SK-MEL-5 (cell line): Measurements from ENCODE around the gene MTHFSD. TPM values are rescaled to one million over a fixed set of nuclear protein-coding genes. Genes with fewer than 3 reads are reported as not detected.

Experiments used
- DNase-seq: peaks from one replicate; pipeline ENCODE4 v3.0.0-alpha.2; 2016; ENCODE audit warnings: low read depth, low spot score
- in situ Hi-C: cut with HindIII; loops from 2 replicates; pipeline ENCODE4 v1.10.0; 2016; ENCODE audit warnings: low sequenced_read_pairs, high pct_unique_total_duplicates, low pct_unique_long_range_greater_than_20kb
- total RNA-seq: library from RNA; depleted of rRNA; stranded (reverse); fragments of >200 nt; shearing (Covaris generic); gene quantifications from 2 replicates; pipeline ENCODE4 v1.2.3, GENCODE V29; 2014

The MTHFSD gene
- total RNA-seq, 1 experiment from 2014 or later: 6.3 TPM

DNA sequence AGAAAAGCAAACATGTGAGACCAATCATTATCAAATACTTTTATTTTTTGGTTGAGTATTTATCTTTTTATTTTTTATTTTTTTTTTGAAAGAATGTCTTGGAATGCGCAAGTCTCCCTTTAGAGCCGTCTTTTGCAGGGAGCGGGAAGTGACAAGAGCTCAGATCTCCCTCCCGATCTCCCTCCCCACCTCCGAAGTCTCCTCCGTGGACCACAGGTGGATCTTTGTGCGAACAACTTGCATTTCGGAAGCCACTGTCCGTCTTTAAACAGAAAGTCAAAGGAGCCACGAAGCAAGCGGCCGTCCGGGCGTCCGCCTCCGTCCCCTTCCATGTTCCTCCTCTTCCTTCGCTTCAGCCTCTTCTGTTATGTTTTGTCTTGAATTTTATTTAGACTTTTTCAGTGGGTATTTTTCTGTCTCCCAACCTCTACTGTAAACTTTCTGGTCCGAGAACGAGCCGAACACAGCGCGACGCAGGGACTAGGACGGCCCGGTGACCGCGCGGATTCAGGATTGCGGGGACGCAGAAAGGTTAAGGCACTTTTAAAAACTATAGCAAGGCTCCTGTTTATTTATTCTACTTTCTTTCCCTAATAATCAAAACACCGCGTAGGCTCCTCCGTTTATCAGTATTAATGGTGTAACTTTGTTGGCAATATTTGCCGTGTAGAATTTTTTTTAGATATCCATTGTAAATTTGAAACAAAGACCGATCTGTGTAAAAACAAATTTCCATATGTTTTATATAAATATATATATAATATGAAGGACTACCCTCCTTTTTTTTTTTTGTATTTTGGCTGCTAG, 41.4 kb downstream of the MTHFSD start:
- in situ Hi-C loops: no loop called here

GRCh38 chr16:86512860-86513470, 42.1 kb downstream of the MTHFSD start:
- in situ Hi-C loops: no loop called here
- no peak for DNase-seq

More for the DNA sequence above, 41.4 kb downstream of the MTHFSD start:
- no peak for DNase-seq

- DNase-seq: no peak
- in situ Hi-C loops: no loop called here
Observed at GRCh38 chr16:86512301-86512859, 42.7 kb downstream of the MTHFSD start.

DNA sequence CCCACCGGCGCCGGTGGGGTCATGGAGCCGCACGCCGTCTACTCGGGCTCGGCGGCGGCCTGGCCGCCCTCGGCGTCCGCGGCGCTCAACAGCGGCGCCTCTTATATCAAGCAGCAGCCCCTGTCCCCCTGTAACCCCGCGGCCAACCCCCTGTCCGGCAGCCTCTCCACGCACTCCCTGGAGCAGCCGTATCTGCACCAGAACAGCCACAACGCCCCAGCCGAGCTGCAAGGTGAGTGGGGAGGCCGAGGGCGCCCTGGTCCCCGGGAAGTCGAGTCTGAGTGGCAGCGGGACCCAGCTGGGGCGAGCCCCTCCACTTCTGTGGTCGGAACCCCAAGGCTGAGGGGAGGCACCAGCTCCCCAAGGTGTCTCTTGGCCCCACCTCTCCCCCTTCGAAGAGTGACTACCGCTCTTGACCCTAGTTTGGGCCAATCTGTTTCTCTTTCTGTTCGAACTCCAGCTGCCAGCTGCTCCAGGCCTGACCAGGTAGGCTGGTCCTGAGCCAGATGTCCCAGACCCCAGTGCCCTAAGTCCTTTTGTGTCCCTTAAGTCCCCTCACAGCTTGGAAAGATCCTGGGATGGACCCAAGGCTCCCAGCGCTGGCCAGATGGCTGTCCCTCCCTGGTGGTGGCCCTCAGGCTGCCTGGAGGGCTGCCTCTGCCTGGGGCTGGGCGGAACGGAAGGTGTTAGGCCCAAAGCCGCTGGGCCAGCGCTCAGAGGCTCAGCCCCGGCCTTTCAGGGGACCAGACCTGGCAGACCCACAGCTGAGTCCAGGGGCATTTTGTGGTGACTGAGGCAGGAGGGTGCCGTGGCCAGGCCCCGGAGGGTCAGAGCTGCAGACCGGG, 43.5 kb downstream of the MTHFSD start:
- DNase-seq: no peak
- in situ Hi-C loops: no loop called here

GRCh38 chr16:86510465-86511261, 44.4 kb downstream of the MTHFSD start, which contains the start of gene FOXF1:
Gene FOXF1, plus strand, starts transcription at chr16:86510527. Its CDS starts 43 bp downstream, at chr16:86510570.
- no peak for DNase-seq
- in situ Hi-C loops: no loop called here

- DNase-seq: no peak
- in situ Hi-C loops: no loop called here
Observed at GRCh38 chr16:86509759-86510464, 45.1 kb downstream of the MTHFSD start.

GRCh38 chr16:86508947-86509758, 45.9 kb downstream of the MTHFSD start:
- in situ Hi-C loops: no loop called here

DNA sequence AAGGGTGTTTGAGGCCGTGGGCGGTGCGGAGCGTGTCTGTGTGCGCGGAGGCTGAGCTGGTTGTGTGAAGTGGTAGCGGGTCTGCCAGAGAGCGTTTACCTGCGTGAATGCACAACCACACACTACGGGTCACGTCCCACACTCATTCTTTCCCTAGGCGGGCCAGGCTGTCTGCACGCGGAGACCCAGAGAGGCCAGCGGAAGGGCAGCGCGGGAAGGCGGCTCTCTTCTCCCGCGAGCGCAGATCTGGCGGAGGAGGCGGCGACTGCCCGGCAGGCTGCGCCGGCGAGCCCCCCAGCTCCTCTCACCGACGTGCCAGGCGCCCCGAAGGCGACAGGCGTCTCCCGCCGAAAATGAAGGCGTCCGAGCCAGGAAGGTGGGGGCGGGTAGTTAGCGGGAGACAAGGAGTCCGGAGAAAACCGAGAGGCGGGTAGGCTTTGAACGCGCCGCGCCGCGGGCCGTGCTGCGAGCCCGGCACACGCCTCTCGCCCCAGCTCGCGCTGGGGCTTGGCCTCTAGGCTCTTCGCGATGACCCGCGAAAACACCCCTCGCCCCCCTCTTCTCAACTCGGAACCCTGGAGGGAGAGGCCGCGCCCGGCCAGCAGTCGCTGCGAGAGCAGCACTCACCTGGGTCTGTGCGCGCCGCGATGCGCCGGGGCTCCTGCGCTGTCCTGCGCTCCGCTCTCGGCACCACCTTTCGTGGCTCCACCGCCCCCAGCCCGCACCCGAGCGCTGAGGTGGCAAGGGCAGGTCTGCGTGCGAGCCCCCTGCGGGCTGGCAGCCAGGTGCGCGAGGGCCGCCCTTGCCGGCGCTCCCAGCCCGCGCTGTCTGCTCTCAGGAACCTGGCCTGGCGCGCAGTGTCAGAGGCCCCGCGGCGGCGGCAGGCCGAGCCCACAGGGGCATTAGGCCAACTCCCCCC, 46.7 kb downstream of the MTHFSD start:
- in situ Hi-C loops: no loop called here
- no peak for DNase-seq

More at GRCh38 chr16:86508947-86509758, 45.9 kb downstream of the MTHFSD start:
- DNase-seq: no peak

- in situ Hi-C loops: no loop called here
- no peak for DNase-seq
Observed at GRCh38 chr16:86507173-86508027, 47.6 kb downstream of the MTHFSD start.

- in situ Hi-C loops: no loop called here
- DNase-seq: no peak
Observed at GRCh38 chr16:86505899-86506864, 48.9 kb downstream of the MTHFSD start.

- no peak for DNase-seq
- in situ Hi-C loops: no loop called here
Observed at GRCh38 chr16:86505185-86505898, 49.7 kb downstream of the MTHFSD start.

- in situ Hi-C loops: no loop called here
- DNase-seq: no peak
Observed at GRCh38 chr16:86504315-86505184, 50.5 kb downstream of the MTHFSD start.
